ENCODE results near the gene LSMEM2. TPM values are rescaled to one million over a fixed set of nuclear protein-coding genes. Genes with fewer than 3 reads are reported as not detected.

LSMEM2 gene
- total and polyA plus RNA-seq, 4 donors, result 0.51 to 1.3 TPM; not detected in 2

GRCh38 chr3:50288387-50289007 is 9.6 kb downstream of the LSMEM2 start:
- 92 to 94% methylated on average over 23 of the region's 23 CpGs for WGBS, 2 donors
- no peak for DNase-seq
- Histone ChIP-seq H3K27me3 (ENCODE audit: control insufficient read depth in 1 of 2, insufficient read depth in 2 of 2, low read length in 1 of 2) (no peaks in the 10 kb centered on the region), H3K9me3 (ENCODE audit: control insufficient read depth, low read length) (no peaks in the 10 kb centered on the region), H3K27ac (ENCODE audit: low read depth in 1 of 2, low read length in 2 of 2) (no peak overlapping the region), H3K4me3 (ENCODE audit: low read length in 2 of 2) (no peak overlapping the region), H3K36me3 (ENCODE audit: control insufficient read depth in 1 of 2, insufficient read depth in 2 of 2, low read length in 1 of 2) (peaks cover 0 to 2% of the 10 kb centered on the region in 2 donors), H3K4me1 (ENCODE audit: control insufficient read depth in 1 of 2, insufficient read depth in 2 of 2, low read length in 2 of 2) (no peaks in the 10 kb centered on the region)
- intact Hi-C loops (cut with DNase I), result no loop called here
- no peak for ATAC-seq (ENCODE audit: low FRiP score)

DNA sequence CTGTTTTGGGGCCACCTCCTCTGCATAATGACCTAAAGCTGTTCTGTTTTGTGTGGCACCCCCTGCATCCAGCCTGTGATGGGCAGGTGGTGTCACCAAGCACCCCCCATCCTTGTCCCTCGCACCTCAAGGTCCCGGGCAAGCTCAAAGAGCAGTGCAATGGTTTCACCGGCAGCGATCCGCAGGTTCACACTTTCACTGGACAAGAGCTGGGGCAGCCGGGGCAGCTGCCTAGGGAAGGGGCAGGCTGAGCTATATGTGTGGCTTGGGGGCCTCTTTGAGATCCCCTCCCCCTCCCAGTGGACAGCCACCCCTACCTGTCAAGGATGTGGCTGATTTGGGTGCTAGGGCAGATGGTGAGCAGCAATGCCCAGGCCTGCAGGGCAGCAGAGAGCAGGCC is 10.2 kb downstream of the LSMEM2 start:
- intact Hi-C loops (cut with DNase I), result no loop called here
- no peak overlapping the region for H3K27ac ChIP-seq (ENCODE audit: low read depth in 1 of 2, low read length in 2 of 2)
- no peak overlapping the region for H3K4me3 ChIP-seq (ENCODE audit: low read length in 2 of 2)
- ATAC-seq (ENCODE audit: low FRiP score), result no peak
- DNase-seq, result no peak
- peaks cover 0 to 2% of the 10 kb centered on the region in 2 donors for H3K36me3 ChIP-seq (ENCODE audit: control insufficient read depth in 1 of 2, insufficient read depth in 2 of 2, low read length in 1 of 2)
- WGBS, 2 donors, result 93 to 94% methylated on average over 6 of the region's 6 CpGs
- H3K9me3 ChIP-seq (ENCODE audit: control insufficient read depth, low read length), result no peaks in the 10 kb centered on the region
- no peaks in the 10 kb centered on the region for H3K27me3 ChIP-seq (ENCODE audit: control insufficient read depth in 1 of 2, insufficient read depth in 2 of 2, low read length in 1 of 2)
- no peaks in the 10 kb centered on the region for H3K4me1 ChIP-seq (ENCODE audit: control insufficient read depth in 1 of 2, insufficient read depth in 2 of 2, low read length in 2 of 2)

DNA sequence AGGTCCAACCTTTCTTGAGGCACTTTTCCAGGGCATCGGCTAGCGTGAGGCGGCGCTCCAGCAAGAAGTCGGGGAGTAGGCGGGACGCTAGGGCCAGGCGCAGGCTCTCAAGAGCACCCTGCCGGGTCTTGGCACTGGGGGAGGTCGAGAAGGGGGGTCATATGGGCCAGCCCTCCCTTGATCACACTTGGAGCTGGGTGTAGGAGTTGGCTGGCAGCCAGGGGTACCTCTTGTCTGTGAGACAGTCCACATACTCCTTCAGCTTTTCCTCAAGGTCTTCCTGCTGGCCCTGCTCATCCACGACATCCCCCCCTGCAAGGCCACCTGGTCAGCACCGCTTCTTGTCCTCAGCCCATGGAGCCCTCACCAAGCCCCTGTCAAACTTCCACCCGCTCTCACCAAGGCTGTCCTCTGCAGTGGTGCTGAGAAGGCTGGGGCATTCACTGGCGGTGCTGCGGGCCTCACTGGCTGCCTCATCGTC is 11.3 kb downstream of the LSMEM2 start:
- intact Hi-C loops (cut with DNase I), result no loop called here
- WGBS, 2 donors, result 91 to 92% methylated on average over 16 of the region's 16 CpGs
- no peak overlapping the region for H3K27ac ChIP-seq (ENCODE audit: low read depth in 1 of 2, low read length in 2 of 2)
- DNase-seq, result peak; percentile 56 to 77
- H3K27me3 ChIP-seq (ENCODE audit: control insufficient read depth in 1 of 2, insufficient read depth in 2 of 2, low read length in 1 of 2), result no peaks in the 10 kb centered on the region
- no peak overlapping the region for H3K4me3 ChIP-seq (ENCODE audit: low read length in 2 of 2)
- peaks cover 0 to 2% of the 10 kb centered on the region in 2 donors for H3K36me3 ChIP-seq (ENCODE audit: control insufficient read depth in 1 of 2, insufficient read depth in 2 of 2, low read length in 1 of 2)
- no peak for ATAC-seq (ENCODE audit: low FRiP score)
- H3K9me3 ChIP-seq (ENCODE audit: control insufficient read depth, low read length), result no peaks in the 10 kb centered on the region
- H3K4me1 ChIP-seq (ENCODE audit: control insufficient read depth in 1 of 2, insufficient read depth in 2 of 2, low read length in 2 of 2), result no peaks in the 10 kb centered on the region

GRCh38 chr3:50292159-50293078 is 13.5 kb downstream of the LSMEM2 start, which contains the start of gene IFRD2:
Gene IFRD2 (minus strand): TSS chr3:50292429. CDS start chr3:50292274, 155 bp downstream.
- intact Hi-C loops (cut with DNase I), result no loop called here
- Histone ChIP-seq H3K36me3 (ENCODE audit: control insufficient read depth in 1 of 2, insufficient read depth in 2 of 2, low read length in 1 of 2) (peaks cover 0 to 2% of the 10 kb centered on the region in 2 donors), H3K27ac (ENCODE audit: low read depth in 1 of 2, low read length in 2 of 2) (peak within 1 kb of the TSS in 1 of 2 donors; percentile 87), H3K27me3 (ENCODE audit: control insufficient read depth in 1 of 2, insufficient read depth in 2 of 2, low read length in 1 of 2) (no peaks in the 10 kb centered on the region), H3K4me3 (ENCODE audit: low read length in 2 of 2) (peak within 1 kb of the TSS; percentile 56 to 68), H3K4me1 (ENCODE audit: control insufficient read depth in 1 of 2, insufficient read depth in 2 of 2, low read length in 2 of 2) (no peaks in the 10 kb centered on the region), H3K9me3 (ENCODE audit: control insufficient read depth, low read length) (no peaks in the 10 kb centered on the region)
- 1% methylated on average over 65 to 67 of the region's 67 CpGs for WGBS, 2 donors
- peak; percentile 99 for DNase-seq
- peak; percentile 97 for ATAC-seq (ENCODE audit: low FRiP score)

- 70 to 71% methylated on average over 12 of the region's 12 CpGs for WGBS, 2 donors
- ATAC-seq (ENCODE audit: low FRiP score), result no peak
These were observed 14.4 kb downstream of the LSMEM2 start for GRCh38 chr3:50293079-50293801.

DNA sequence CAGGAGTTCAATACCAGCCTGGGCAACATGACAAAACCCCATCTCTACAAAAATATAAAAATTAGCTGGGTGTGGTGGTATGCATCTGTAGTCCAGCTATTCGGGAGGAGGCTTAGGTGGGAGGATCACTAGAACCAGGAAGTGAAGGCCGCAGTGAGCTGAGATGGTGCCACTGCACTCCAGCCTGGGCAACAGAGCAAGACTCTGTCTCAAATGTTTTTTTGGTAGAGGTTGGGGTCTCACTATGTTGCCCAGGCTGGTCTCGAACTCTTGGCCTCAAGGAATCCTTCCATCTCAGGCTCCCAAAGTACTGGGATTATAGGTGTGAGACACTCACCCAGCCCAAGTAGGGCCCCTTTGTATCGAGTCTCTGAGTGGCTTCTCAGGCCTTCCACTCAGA is 15.2 kb downstream of the LSMEM2 start:
- H3K27ac ChIP-seq (ENCODE audit: low read depth in 1 of 2, low read length in 2 of 2), result no peak overlapping the region
- WGBS, 2 donors, result 88 to 94% methylated on average over 4 of the region's 4 CpGs

More at GRCh38 chr3:50293079-50293801, 14.4 kb downstream of the LSMEM2 start:
- Histone ChIP-seq H3K9me3 (ENCODE audit: control insufficient read depth, low read length) (no peaks in the 10 kb centered on the region), H3K27ac (ENCODE audit: low read depth in 1 of 2, low read length in 2 of 2) (peak overlapping the region in 1 of 2 donors; percentile 87), H3K4me3 (ENCODE audit: low read length in 2 of 2) (no peak overlapping the region), H3K4me1 (ENCODE audit: control insufficient read depth in 1 of 2, insufficient read depth in 2 of 2, low read length in 2 of 2) (no peaks in the 10 kb centered on the region), H3K36me3 (ENCODE audit: control insufficient read depth in 1 of 2, insufficient read depth in 2 of 2, low read length in 1 of 2) (peaks cover 0 to 2% of the 10 kb centered on the region in 2 donors), H3K27me3 (ENCODE audit: control insufficient read depth in 1 of 2, insufficient read depth in 2 of 2, low read length in 1 of 2) (no peaks in the 10 kb centered on the region)
- peak in 1 of 2 donors; percentile 55 for DNase-seq
- intact Hi-C loops (cut with DNase I), result no loop called here

GRCh38 chr3:50294492-50295403 is 15.9 kb downstream of the LSMEM2 start:
- Histone ChIP-seq H3K36me3 (ENCODE audit: control insufficient read depth in 1 of 2, insufficient read depth in 2 of 2, low read length in 1 of 2) (no peaks in the 10 kb centered on the region), H3K9me3 (ENCODE audit: control insufficient read depth, low read length) (no peaks in the 10 kb centered on the region), H3K27me3 (ENCODE audit: control insufficient read depth in 1 of 2, insufficient read depth in 2 of 2, low read length in 1 of 2) (no peaks in the 10 kb centered on the region), H3K4me1 (ENCODE audit: control insufficient read depth in 1 of 2, insufficient read depth in 2 of 2, low read length in 2 of 2) (no peaks in the 10 kb centered on the region), H3K27ac (ENCODE audit: low read depth in 1 of 2, low read length in 2 of 2) (no peak overlapping the region), H3K4me3 (ENCODE audit: low read length in 2 of 2) (no peak overlapping the region)
- ATAC-seq (ENCODE audit: low FRiP score) (no peak), DNase-seq (no peak)
- intact Hi-C loops (cut with DNase I), result no loop called here
- WGBS, 2 donors, result 91% methylated on average over 22 of the region's 22 CpGs

More for the DNA sequence above, 15.2 kb downstream of the LSMEM2 start:
- no peaks in the 10 kb centered on the region for H3K4me1 ChIP-seq (ENCODE audit: control insufficient read depth in 1 of 2, insufficient read depth in 2 of 2, low read length in 2 of 2)
- DNase-seq (no peak), ATAC-seq (ENCODE audit: low FRiP score) (no peak)
- intact Hi-C loops (cut with DNase I), result no loop called here
- H3K36me3 ChIP-seq (ENCODE audit: control insufficient read depth in 1 of 2, insufficient read depth in 2 of 2, low read length in 1 of 2), result no peaks in the 10 kb centered on the region
- H3K9me3 ChIP-seq (ENCODE audit: control insufficient read depth, low read length), result no peaks in the 10 kb centered on the region
- H3K4me3 ChIP-seq (ENCODE audit: low read length in 2 of 2), result no peak overlapping the region
- no peaks in the 10 kb centered on the region for H3K27me3 ChIP-seq (ENCODE audit: control insufficient read depth in 1 of 2, insufficient read depth in 2 of 2, low read length in 1 of 2)
